Prostate gland (tissue), 2 donors: ENCODE data around the gene RIOK3.

Experiments
- CTCF ChIP-seq, 4 experiments: fragments of 200-600 bp in 2 of 4; fragments of 450-650 bp in 2 of 4; sonication (generic) in 2 of 4; IDR thresholded peaks; 1 replicate in 3 of 4; 2 replicates in 1 of 4; pipeline ENCODE4 v1.5.1; 2016 to 2019; ENCODE audit warnings: antibody characterized with exemption in 4 of 4, mild to moderate bottlenecking in 2 of 4, moderate library complexity in 2 of 4
- POLR2A ChIP-seq: fragments of 450-650 bp; IDR thresholded peaks from one replicate; pipeline ENCODE4 v1.6.1; 2016; ENCODE audit warnings: antibody characterized with exemption, mild to moderate bottlenecking
- POLR2AphosphoS5 ChIP-seq: sonication (generic); formaldehyde crosslinking; IDR thresholded peaks from one replicate; pipeline ENCODE4 v1.6.1; 2017; ENCODE audit warnings: antibody characterized with exemption

- no peak for TF ChIP-seq CTCF (IDR thresholded peaks at IDR 0.05)
- no peak for TF ChIP-seq POLR2AphosphoS5
- no peak for TF ChIP-seq POLR2A
Observed at GRCh38 chr18:23451491-23451890, 1.6 kb upstream of the RIOK3 start.
